Measurements from ENCODE around the gene XPNPEP3. TPM values are rescaled to one million over a fixed set of nuclear protein-coding genes. Genes with fewer than 3 reads are reported as not detected.
"Not testable (repeated sequence)": the region's sequence is repeated elsewhere in the genome, so short reads cannot be mapped to it uniquely, and the experiment has no call there.

XPNPEP3 gene
- total RNA-seq, 1 donor from 2014 or later, result 34.7 TPM

GRCh38 chr22:40818747-40819598 lies 38.0 kb upstream of the XPNPEP3 start, which contains the start of gene SLC25A17:
SLC25A17 (minus strand) TSS chr22:40819346; CDS start chr22:40819248, 98 bp downstream.
- peaks cover 34% of the 10 kb centered on the region for H3K4me1 Mint-ChIP-seq
- no peaks in the 10 kb centered on the region for H3K9me3 Mint-ChIP-seq
- TF ChIP-seq CTCF (conservative IDR thresholded peaks at IDR 0.05), result peak; percentile 56
- peak within 1 kb of the TSS; percentile 72 for H3K27ac Mint-ChIP-seq (ENCODE audit: unreplicated experiment)
- H3K27me3 Mint-ChIP-seq (ENCODE audit: low read depth), result no peaks in the 10 kb centered on the region
- peak within 1 kb of the TSS; percentile 98 for H3K4me3 Mint-ChIP-seq
- H3K36me3 Mint-ChIP-seq (ENCODE audit: low read depth), result peaks cover 4% of the 10 kb centered on the region
- DNase-seq (ENCODE audit: low read depth, low spot score), result peak; percentile 73

DNA sequence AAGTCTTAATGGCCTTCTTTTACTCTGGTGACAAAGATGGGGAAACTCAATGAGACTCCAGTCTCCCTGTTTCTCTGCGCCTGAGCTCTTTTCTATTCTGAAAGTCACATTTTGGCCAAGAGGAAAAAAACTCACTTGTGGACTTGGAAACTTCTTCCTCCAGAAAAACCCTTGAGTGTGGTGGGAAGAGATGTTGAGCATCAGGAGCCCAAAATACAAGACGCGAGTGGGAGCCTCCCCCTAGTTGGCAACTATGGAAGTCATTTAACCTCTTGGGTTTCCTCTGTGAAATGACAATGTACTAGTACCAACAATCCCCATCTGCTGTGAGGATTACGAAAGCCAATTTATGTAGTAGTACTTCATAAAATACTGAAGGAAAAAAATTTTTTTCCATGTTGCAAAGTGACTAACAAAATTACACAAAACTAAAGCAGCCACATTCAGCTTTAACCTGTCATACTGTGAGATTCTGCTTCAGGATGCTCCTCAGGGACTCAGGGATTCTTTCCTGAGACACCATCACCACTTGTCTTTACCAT lies 37.3 kb upstream of the XPNPEP3 start:
- TF ChIP-seq CTCF (conservative IDR thresholded peaks at IDR 0.05), result no peak
- no peaks in the 10 kb centered on the region for H3K9me3 Mint-ChIP-seq
- no peak overlapping the region for H3K27ac Mint-ChIP-seq (ENCODE audit: unreplicated experiment)

DNA sequence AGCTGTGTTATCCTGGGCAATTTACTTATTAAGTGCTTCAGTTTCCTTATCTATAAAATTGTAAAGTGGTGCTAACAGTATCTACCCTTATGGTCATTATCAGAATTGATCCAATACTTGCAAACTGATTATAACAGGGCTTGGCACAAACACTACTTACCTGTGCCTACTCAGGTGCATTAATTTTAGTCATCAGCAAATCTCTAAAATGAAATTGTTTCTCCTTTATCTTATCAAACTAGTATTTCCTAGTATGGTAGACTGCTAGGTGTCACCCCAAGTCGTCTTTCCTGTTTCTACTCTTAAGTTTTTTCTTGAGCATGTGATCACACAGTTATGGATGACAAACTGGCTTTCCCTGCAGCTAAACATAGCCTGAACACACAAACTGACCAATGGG lies 33.5 kb upstream of the XPNPEP3 start:
- H3K27me3 Mint-ChIP-seq (ENCODE audit: low read depth), result no peaks in the 10 kb centered on the region
- peaks cover 14% of the 10 kb centered on the region for H3K4me1 Mint-ChIP-seq
- no peaks in the 10 kb centered on the region for H3K9me3 Mint-ChIP-seq
- no peak overlapping the region for H3K27ac Mint-ChIP-seq (ENCODE audit: unreplicated experiment)
- peaks cover 2% of the 10 kb centered on the region for H3K36me3 Mint-ChIP-seq (ENCODE audit: low read depth)
- H3K4me3 Mint-ChIP-seq, result no peak overlapping the region
- no peak for DNase-seq (ENCODE audit: low read depth, low spot score)
- no peak for TF ChIP-seq CTCF (conservative IDR thresholded peaks at IDR 0.05)

More for the DNA sequence above, 37.3 kb upstream of the XPNPEP3 start:
- peaks cover 29% of the 10 kb centered on the region for H3K4me1 Mint-ChIP-seq
- H3K4me3 Mint-ChIP-seq, result peak overlapping the region; percentile 98
- no peak for DNase-seq (ENCODE audit: low read depth, low spot score)
- H3K36me3 Mint-ChIP-seq (ENCODE audit: low read depth), result peaks cover 4% of the 10 kb centered on the region
- H3K27me3 Mint-ChIP-seq (ENCODE audit: low read depth), result no peaks in the 10 kb centered on the region

- H3K4me1 Mint-ChIP-seq; DNase-seq (ENCODE audit: low read depth, low spot score); H3K27ac Mint-ChIP-seq (ENCODE audit: unreplicated experiment); H3K36me3 Mint-ChIP-seq (ENCODE audit: low read depth); H3K4me3 Mint-ChIP-seq; H3K9me3 Mint-ChIP-seq; H3K27me3 Mint-ChIP-seq (ENCODE audit: low read depth): not testable (repeated sequence)
These were observed 30.7 kb upstream of the XPNPEP3 start for GRCh38 chr22:40826292-40826691.

- no peak overlapping the region for H3K27ac Mint-ChIP-seq (ENCODE audit: unreplicated experiment)
- TF ChIP-seq CTCF (conservative IDR thresholded peaks at IDR 0.05), result no peak
- DNase-seq (ENCODE audit: low read depth, low spot score), result no peak
- H3K9me3 Mint-ChIP-seq, result no peaks in the 10 kb centered on the region
- no peaks in the 10 kb centered on the region for H3K4me1 Mint-ChIP-seq
- peaks cover 5% of the 10 kb centered on the region for H3K36me3 Mint-ChIP-seq (ENCODE audit: low read depth)
- no peaks in the 10 kb centered on the region for H3K27me3 Mint-ChIP-seq (ENCODE audit: low read depth)
- no peak overlapping the region for H3K4me3 Mint-ChIP-seq
These were observed 29.8 kb upstream of the XPNPEP3 start for GRCh38 chr22:40826984-40827741.
